HEK293 (cell line): ENCODE measurements around the gene CAMK1G.
A peak's percentile ranks its signal among the peaks of the same experiment; 100 is the strongest.

Source experiments
- CTCF ChIA-PET: fragments of 350-600 bp; formaldehyde crosslinking; extraction: SDS; loops from one replicate; lab custom pipeline; 2021; ENCODE audit warnings: antibody characterized with exemption; lab: Yijun Ruan, JAX
- POLR2A ChIA-PET: fragments of 300-600 bp; formaldehyde crosslinking; extraction: SDS; loops from one replicate; lab custom pipeline; 2020; ENCODE audit warnings: antibody characterized with exemption, inconsistent platforms; lab: Yijun Ruan, JAX
- H3K27ac ChIP-seq: fragments of 200-500 bp; sonication (Bioruptor generic); 2 replicates; pipeline ENCODE4 v1.5.1; 2014; ENCODE audit warnings: low read depth, low read length, control low read depth, inconsistent platforms; ENCODE audit errors: extremely low read depth
- H3K36me3 ChIP-seq, 2 experiments: fragments of 200-500 bp in 1 of 2; sonication (Bioruptor generic) in 1 of 2; 1 replicate in 1 of 2; 2 replicates in 1 of 2; pipeline ENCODE4 v1.5.1; 2014 to 2017; ENCODE audit warnings: inconsistent platforms in 2 of 2, low read length in 2 of 2; ENCODE audit not compliant: control insufficient read depth in 2 of 2, insufficient read depth in 1 of 2
- H3K4me1 ChIP-seq: fragments of 200-500 bp; sonication (Bioruptor generic); 2 replicates; pipeline ENCODE4 v1.5.1; 2014; ENCODE audit warnings: mild to moderate bottlenecking, low read length, inconsistent platforms; ENCODE audit not compliant: control insufficient read depth, insufficient read depth
- H3K4me3 ChIP-seq: 2 replicates; pipeline ENCODE4 v1.5.1; 2011; ENCODE audit warnings: low read depth, mild to moderate bottlenecking, control low read depth, low read length, moderate library complexity
- H3K9me3 ChIP-seq: fragments of 200-500 bp; sonication (Bioruptor generic); 2 replicates; pipeline ENCODE4 v1.5.1; 2014; ENCODE audit warnings: low read depth, low read length, inconsistent platforms; ENCODE audit not compliant: control insufficient read depth, insufficient read depth
- MZF1 ChIP-seq: fragments of 450-650 bp; formaldehyde crosslinking; IDR thresholded peaks from 2 replicates; pipeline ENCODE4 v1.5.1; 2017; ENCODE audit warnings: missing biosample characterization, missing genetic modification characterization, borderline replicate concordance
- RBAK ChIP-seq: fragments of 450-650 bp; formaldehyde crosslinking; IDR thresholded peaks from 2 replicates; pipeline ENCODE4 v1.5.1; 2016; ENCODE audit warnings: missing biosample characterization, missing genetic modification characterization
- SALL2 ChIP-seq: fragments of 450-650 bp; formaldehyde crosslinking; IDR thresholded peaks from 2 replicates; pipeline ENCODE4 v1.5.0; 2017; ENCODE audit warnings: missing biosample characterization, mild to moderate bottlenecking, missing genetic modification characterization, borderline replicate concordance
- SCRT1 ChIP-seq: fragments of 450-650 bp; formaldehyde crosslinking; IDR thresholded peaks from 2 replicates; pipeline ENCODE4 v1.5.1; 2016; ENCODE audit warnings: missing biosample characterization, missing genetic modification characterization, borderline replicate concordance
- TCF7L2 ChIP-seq: IDR thresholded peaks from 2 replicates; pipeline ENCODE4 v1.6.1; 2011; ENCODE audit warnings: low read depth, mild to moderate bottlenecking, inconsistent platforms, low read length, moderate library complexity, borderline replicate concordance
- ZNF16 ChIP-seq: fragments of 450-650 bp; formaldehyde crosslinking; IDR thresholded peaks from 2 replicates; pipeline ENCODE4 v1.5.1; 2016; ENCODE audit warnings: low read depth, missing biosample characterization, missing genetic modification characterization
- ZNF184 ChIP-seq: fragments of 450-650 bp; IDR thresholded peaks from 2 replicates; pipeline ENCODE4 v1.5.1; 2018; ENCODE audit warnings: missing biosample characterization, mild to moderate bottlenecking, missing genetic modification characterization
- ZNF214 ChIP-seq: fragments of 450-650 bp; formaldehyde crosslinking; IDR thresholded peaks from 2 replicates; pipeline ENCODE4 v1.5.1; 2017; ENCODE audit warnings: missing biosample characterization, mild to moderate bottlenecking, missing genetic modification characterization, borderline replicate concordance
- ZNF292 ChIP-seq: fragments of 450-650 bp; formaldehyde crosslinking; IDR thresholded peaks from 2 replicates; pipeline ENCODE4 v1.5.1; 2016; ENCODE audit warnings: low read depth, missing biosample characterization, missing genetic modification characterization, borderline replicate concordance
- ZNF335 ChIP-seq: fragments of 450-650 bp; formaldehyde crosslinking; conservative IDR thresholded peaks from 2 replicates; pipeline ENCODE4 v1.5.1; 2016; ENCODE audit warnings: missing biosample characterization, missing genetic modification characterization
- ZNF426 ChIP-seq: fragments of 450-650 bp; formaldehyde crosslinking; IDR thresholded peaks from 2 replicates; pipeline ENCODE4 v1.5.1; 2017; ENCODE audit warnings: missing biosample characterization, missing genetic modification characterization, mild to moderate bottlenecking, inconsistent platforms, moderate library complexity
- ZNF548 ChIP-seq: fragments of 450-650 bp; formaldehyde crosslinking; IDR thresholded peaks from 2 replicates; pipeline ENCODE4 v1.5.1; 2016; ENCODE audit warnings: missing biosample characterization, missing genetic modification characterization
- ZNF654 ChIP-seq: fragments of 450-650 bp; formaldehyde crosslinking; IDR thresholded peaks from 2 replicates; pipeline ENCODE4 v1.5.1; 2016; ENCODE audit warnings: low read depth, missing biosample characterization, missing genetic modification characterization
- ZNF664 ChIP-seq: fragments of 450-650 bp; formaldehyde crosslinking; IDR thresholded peaks from 2 replicates; pipeline ENCODE4 v1.5.1; 2016; ENCODE audit warnings: missing biosample characterization, missing genetic modification characterization
- TF ChIP-seq, protein P1 (sequence below): fragments of 450-650 bp; formaldehyde crosslinking; IDR thresholded peaks from 2 replicates; pipeline ENCODE4 v1.5.1; 2016; ENCODE audit warnings: missing biosample characterization, missing genetic modification characterization, borderline replicate concordance
- TF ChIP-seq, protein P2 (sequence below): fragments of 450-650 bp; formaldehyde crosslinking; IDR thresholded peaks from 2 replicates; pipeline ENCODE4 v1.5.1; 2017; ENCODE audit warnings: missing biosample characterization, missing genetic modification characterization
- TF ChIP-seq, protein P3 (sequence below): fragments of 450-650 bp; formaldehyde crosslinking; IDR thresholded peaks from 2 replicates; pipeline ENCODE4 v1.5.1; 2017; ENCODE audit warnings: missing biosample characterization, mild to moderate bottlenecking, missing genetic modification characterization, moderate library complexity

Gene CAMK1G

GRCh38 chr1:209627732-209628196, 44.2 kb downstream of the CAMK1G start (continued):
- TF ChIP-seq, protein P1, sequence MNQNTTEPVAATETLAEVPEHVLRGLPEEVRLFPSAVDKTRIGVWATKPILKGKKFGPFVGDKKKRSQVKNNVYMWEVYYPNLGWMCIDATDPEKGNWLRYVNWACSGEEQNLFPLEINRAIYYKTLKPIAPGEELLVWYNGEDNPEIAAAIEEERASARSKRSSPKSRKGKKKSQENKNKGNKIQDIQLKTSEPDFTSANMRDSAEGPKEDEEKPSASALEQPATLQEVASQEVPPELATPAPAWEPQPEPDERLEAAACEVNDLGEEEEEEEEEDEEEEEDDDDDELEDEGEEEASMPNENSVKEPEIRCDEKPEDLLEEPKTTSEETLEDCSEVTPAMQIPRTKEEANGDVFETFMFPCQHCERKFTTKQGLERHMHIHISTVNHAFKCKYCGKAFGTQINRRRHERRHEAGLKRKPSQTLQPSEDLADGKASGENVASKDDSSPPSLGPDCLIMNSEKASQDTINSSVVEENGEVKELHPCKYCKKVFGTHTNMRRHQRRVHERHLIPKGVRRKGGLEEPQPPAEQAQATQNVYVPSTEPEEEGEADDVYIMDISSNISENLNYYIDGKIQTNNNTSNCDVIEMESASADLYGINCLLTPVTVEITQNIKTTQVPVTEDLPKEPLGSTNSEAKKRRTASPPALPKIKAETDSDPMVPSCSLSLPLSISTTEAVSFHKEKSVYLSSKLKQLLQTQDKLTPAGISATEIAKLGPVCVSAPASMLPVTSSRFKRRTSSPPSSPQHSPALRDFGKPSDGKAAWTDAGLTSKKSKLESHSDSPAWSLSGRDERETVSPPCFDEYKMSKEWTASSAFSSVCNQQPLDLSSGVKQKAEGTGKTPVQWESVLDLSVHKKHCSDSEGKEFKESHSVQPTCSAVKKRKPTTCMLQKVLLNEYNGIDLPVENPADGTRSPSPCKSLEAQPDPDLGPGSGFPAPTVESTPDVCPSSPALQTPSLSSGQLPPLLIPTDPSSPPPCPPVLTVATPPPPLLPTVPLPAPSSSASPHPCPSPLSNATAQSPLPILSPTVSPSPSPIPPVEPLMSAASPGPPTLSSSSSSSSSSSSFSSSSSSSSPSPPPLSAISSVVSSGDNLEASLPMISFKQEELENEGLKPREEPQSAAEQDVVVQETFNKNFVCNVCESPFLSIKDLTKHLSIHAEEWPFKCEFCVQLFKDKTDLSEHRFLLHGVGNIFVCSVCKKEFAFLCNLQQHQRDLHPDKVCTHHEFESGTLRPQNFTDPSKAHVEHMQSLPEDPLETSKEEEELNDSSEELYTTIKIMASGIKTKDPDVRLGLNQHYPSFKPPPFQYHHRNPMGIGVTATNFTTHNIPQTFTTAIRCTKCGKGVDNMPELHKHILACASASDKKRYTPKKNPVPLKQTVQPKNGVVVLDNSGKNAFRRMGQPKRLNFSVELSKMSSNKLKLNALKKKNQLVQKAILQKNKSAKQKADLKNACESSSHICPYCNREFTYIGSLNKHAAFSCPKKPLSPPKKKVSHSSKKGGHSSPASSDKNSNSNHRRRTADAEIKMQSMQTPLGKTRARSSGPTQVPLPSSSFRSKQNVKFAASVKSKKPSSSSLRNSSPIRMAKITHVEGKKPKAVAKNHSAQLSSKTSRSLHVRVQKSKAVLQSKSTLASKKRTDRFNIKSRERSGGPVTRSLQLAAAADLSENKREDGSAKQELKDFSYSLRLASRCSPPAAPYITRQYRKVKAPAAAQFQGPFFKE (tag by site-specific recombination), result no peak
- TF ChIP-seq RBAK (tag by site-specific recombination) (no peak), ZNF654 (tag by site-specific recombination) (peak; percentile 70), ZNF292 (tag by site-specific recombination) (no peak), ZNF214 (tag by site-specific recombination) (no peak), ZNF335 (tag by site-specific recombination) (0 out of 2 replicates have a peak, but pooled peaks have one; percentile 1)
- TF ChIP-seq, protein P2, sequence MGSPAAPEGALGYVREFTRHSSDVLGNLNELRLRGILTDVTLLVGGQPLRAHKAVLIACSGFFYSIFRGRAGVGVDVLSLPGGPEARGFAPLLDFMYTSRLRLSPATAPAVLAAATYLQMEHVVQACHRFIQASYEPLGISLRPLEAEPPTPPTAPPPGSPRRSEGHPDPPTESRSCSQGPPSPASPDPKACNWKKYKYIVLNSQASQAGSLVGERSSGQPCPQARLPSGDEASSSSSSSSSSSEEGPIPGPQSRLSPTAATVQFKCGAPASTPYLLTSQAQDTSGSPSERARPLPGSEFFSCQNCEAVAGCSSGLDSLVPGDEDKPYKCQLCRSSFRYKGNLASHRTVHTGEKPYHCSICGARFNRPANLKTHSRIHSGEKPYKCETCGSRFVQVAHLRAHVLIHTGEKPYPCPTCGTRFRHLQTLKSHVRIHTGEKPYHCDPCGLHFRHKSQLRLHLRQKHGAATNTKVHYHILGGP (tag by site-specific recombination), result no peak
- TF ChIP-seq, protein P3, sequence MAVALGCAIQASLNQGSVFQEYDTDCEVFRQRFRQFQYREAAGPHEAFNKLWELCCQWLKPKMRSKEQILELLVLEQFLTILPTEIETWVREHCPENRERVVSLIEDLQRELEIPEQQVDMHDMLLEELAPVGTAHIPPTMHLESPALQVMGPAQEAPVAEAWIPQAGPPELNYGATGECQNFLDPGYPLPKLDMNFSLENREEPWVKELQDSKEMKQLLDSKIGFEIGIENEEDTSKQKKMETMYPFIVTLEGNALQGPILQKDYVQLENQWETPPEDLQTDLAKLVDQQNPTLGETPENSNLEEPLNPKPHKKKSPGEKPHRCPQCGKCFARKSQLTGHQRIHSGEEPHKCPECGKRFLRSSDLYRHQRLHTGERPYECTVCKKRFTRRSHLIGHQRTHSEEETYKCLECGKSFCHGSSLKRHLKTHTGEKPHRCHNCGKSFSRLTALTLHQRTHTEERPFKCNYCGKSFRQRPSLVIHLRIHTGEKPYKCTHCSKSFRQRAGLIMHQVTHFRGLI, result no peak
- TF ChIP-seq, all 188 proteins: peak for 10

DNA sequence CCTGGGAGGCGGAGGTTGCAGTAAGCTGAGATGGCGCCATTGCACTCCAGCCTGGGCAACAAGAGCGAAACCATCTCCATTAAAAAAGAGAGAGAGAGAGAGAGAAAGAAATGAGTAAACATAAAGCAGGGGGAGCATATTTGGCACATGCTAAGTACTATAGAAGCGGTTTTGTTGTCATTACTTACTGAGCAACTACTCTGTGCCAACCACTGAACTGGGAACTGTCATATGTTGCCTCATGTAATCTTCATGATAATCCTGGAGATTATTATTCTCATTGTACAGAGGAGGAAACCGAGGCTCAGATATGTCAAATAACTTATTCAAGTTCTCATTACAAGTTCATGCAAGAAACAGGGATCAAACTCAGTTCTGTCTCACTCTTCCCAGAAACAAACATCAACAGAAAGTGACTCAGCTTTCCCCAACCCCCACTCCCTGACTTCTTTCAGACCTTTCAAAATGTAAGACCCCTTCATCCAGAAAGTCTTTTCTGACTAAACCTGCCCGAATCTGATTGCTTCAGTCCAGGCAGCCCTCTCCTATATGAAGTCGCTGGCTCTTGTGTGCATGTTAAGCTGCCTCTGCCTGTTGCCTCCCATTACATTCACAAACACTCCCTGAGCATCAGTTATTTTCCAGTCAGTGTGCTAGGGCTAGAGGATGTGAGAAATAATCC, 45.2 kb downstream of the CAMK1G start:
- H3K9me3 ChIP-seq, result no peaks in the 10 kb centered on the region
- TF ChIP-seq ZNF664 (tag by site-specific recombination) (peak; percentile 25; the same call in 1 of the 2 replicates), ZNF16 (tag by site-specific recombination) (no peak)
- H3K4me1 ChIP-seq, result no peaks in the 10 kb centered on the region
- POLR2A ChIA-PET, result no interaction called here
- H3K27ac ChIP-seq, result no peak overlapping the region
- no peaks in the 10 kb centered on the region for H3K36me3 ChIP-seq
- no peak overlapping the region for H3K4me3 ChIP-seq
- CTCF ChIA-PET, result interaction anchor here (0.6 to 3.7 kb wide), 15 partner anchors 10 to 573 kb away, joined by 3 to 11 read pairs (median 4); no protein-coding TSS in a partner anchor

- Histone ChIP-seq H3K27ac (no peak overlapping the region), H3K4me3 (no peak overlapping the region), H3K4me1 (no peaks in the 10 kb centered on the region), H3K9me3 (no peaks in the 10 kb centered on the region), H3K36me3 (no peaks in the 10 kb centered on the region)
- CTCF ChIA-PET, result interaction anchor here (0.7 to 3.7 kb wide), 10 partner anchors 11 to 883 kb away, joined by 3 to 11 read pairs (median 4); no protein-coding TSS in a partner anchor
- POLR2A ChIA-PET, result no interaction called here
- TF ChIP-seq SALL2 (tag by site-specific recombination) (no peak), ZNF548 (tag by site-specific recombination) (no peak), SCRT1 (no peak), RBAK (tag by site-specific recombination) (no peak), TCF7L2 (no peak), ZNF654 (tag by site-specific recombination) (no peak), MZF1 (tag by site-specific recombination) (no peak), ZNF426 (tag by site-specific recombination) (no peak), ZNF184 (no peak)
Measured at GRCh38 chr1:209629621-209630382, 46.3 kb downstream of the CAMK1G start.
